IMR-90 (cell line): Measurements from ENCODE around the gene PINLYP. TPM values are rescaled to one million over a fixed set of nuclear protein-coding genes. Genes with fewer than 3 reads are reported as not detected.

Source experiments
- ATAC-seq: fragments of 200-7000 bp; cut with Tn5 transposase; 2 replicates; pipeline ENCODE4 v1.9.1; 2020; ENCODE audit warnings: low read depth, mild to moderate bottlenecking, moderate library complexity
- BruUV-seq: library from RNA; stranded (reverse); fragments of 400-500 nt; replicated peaks from 2 replicates; lab custom pipeline; 2021; lab: Mats Ljungman, UMichigan
- CTCF ChIA-PET: fragments of 300-600 bp; formaldehyde crosslinking; extraction: SDS; loops from one replicate; lab custom pipeline; 2021; ENCODE audit warnings: antibody characterized with exemption; lab: Yijun Ruan, JAX
- POLR2A ChIA-PET: fragments of 300-600 bp; sonication (Branson Sonifier 250); formaldehyde crosslinking; loops from one replicate; lab custom pipeline; 2022; ENCODE audit warnings: antibody characterized with exemption; ENCODE audit not compliant: unreplicated experiment; lab: Charles Lee
- DNase-seq: peaks from one replicate; pipeline ENCODE4 v3.0.0; 2013
- H2AFZ ChIP-seq: replicated peaks from 2 replicates; pipeline ENCODE3; 2013; ENCODE audit warnings: low read length, mild to moderate bottlenecking; ENCODE audit not compliant: poor library complexity
- H2AK5ac ChIP-seq: 2 replicates; pipeline ENCODE4 v1.6.1; 2013; ENCODE audit warnings: low read depth, low read length, inconsistent platforms
- H2AK9ac ChIP-seq: replicated peaks from 2 replicates; pipeline ENCODE3; 2013; ENCODE audit warnings: mild to moderate bottlenecking, low read depth, low read length, moderate library complexity; ENCODE audit not compliant: poor library complexity
- H2BK120ac ChIP-seq: 2 replicates; pipeline ENCODE4 v1.6.1; 2013; ENCODE audit warnings: low read depth, low read length, inconsistent platforms
- H2BK15ac ChIP-seq: 3 replicates; pipeline ENCODE4 v1.6.1; 2013; ENCODE audit warnings: low read depth, low read length, inconsistent platforms
- H2BK20ac ChIP-seq: 2 replicates; pipeline ENCODE4 v1.6.1; 2013; ENCODE audit warnings: low read depth, mild to moderate bottlenecking, inconsistent platforms, low read length, moderate library complexity
- H2BK5ac ChIP-seq: 2 replicates; pipeline ENCODE4 v1.6.1; 2013; ENCODE audit warnings: mild to moderate bottlenecking, low read depth, low read length, inconsistent platforms; ENCODE audit not compliant: poor library complexity, severe bottlenecking
- H3K14ac ChIP-seq: replicated peaks from 2 replicates; pipeline ENCODE4 v1.6.1; 2013; ENCODE audit warnings: low read depth, low read length, inconsistent platforms
- H3K18ac ChIP-seq: 2 replicates; pipeline ENCODE4 v1.6.1; 2013; ENCODE audit warnings: low read depth, low read length, control low read depth
- H3K23ac ChIP-seq: 2 replicates; pipeline ENCODE4 v1.6.1; 2013; ENCODE audit warnings: low read depth, low read length, inconsistent platforms
- H3K27ac ChIP-seq: 2 replicates; pipeline ENCODE4 v1.5.1; 2013; ENCODE audit warnings: mild to moderate bottlenecking, control low read depth, low read length; ENCODE audit not compliant: insufficient read depth
- H3K27me3 ChIP-seq: 2 replicates; pipeline ENCODE4 v1.6.1; 2013; ENCODE audit warnings: low read length; ENCODE audit not compliant: control insufficient read depth, insufficient read depth
- H3K36me3 ChIP-seq: 2 replicates; pipeline ENCODE4 v1.6.1; 2013; ENCODE audit warnings: low read length, mixed read lengths; ENCODE audit not compliant: control insufficient read depth, insufficient read depth
- H3K4ac ChIP-seq: 2 replicates; pipeline ENCODE4 v1.6.1; 2013; ENCODE audit warnings: low read depth, low read length, inconsistent platforms
- H3K4me1 ChIP-seq: 2 replicates; pipeline ENCODE4 v1.6.1; 2013; ENCODE audit warnings: low read length, mixed read lengths; ENCODE audit not compliant: control insufficient read depth, insufficient read depth
- H3K4me2 ChIP-seq: 2 replicates; pipeline ENCODE4 v1.6.1; 2013; ENCODE audit warnings: low read depth, mild to moderate bottlenecking, control low read depth, low read length, moderate library complexity
- H3K4me3 ChIP-seq: 2 replicates; pipeline ENCODE4 v1.5.1; 2013; ENCODE audit warnings: low read depth, mild to moderate bottlenecking, control low read depth, low read length, moderate library complexity; ENCODE audit not compliant: insufficient read depth
- H3K56ac ChIP-seq: 2 replicates; pipeline ENCODE4 v1.6.1; 2013; ENCODE audit warnings: low read length, inconsistent platforms; ENCODE audit not compliant: insufficient read depth; ENCODE audit errors: extremely low read depth
- H3K79me1 ChIP-seq, 2 experiments: 2 replicates each; pipeline ENCODE4 v1.6.1; 2013; ENCODE audit warnings: low read length in 2 of 2, inconsistent platforms in 1 of 2, low read depth in 1 of 2
- H3K9ac ChIP-seq: 2 replicates; pipeline ENCODE4 v1.6.1; 2013; ENCODE audit warnings: low read depth, low read length, control low read depth
- H3K9me1 ChIP-seq: 2 replicates; pipeline ENCODE4 v1.6.1; 2013; ENCODE audit warnings: low read length, inconsistent platforms; ENCODE audit not compliant: insufficient read depth
- H3K9me3 ChIP-seq: 2 replicates; pipeline ENCODE4 v1.6.1; 2013; ENCODE audit warnings: low read length; ENCODE audit not compliant: control insufficient read depth, insufficient read depth
- H4K20me1 ChIP-seq: 2 replicates; pipeline ENCODE4 v1.6.1; 2013; ENCODE audit warnings: low read length, inconsistent platforms; ENCODE audit not compliant: insufficient read depth
- H4K5ac ChIP-seq: 2 replicates; pipeline ENCODE4 v1.6.1; 2013; ENCODE audit warnings: mild to moderate bottlenecking, low read depth, low read length, control low read depth
- H4K8ac ChIP-seq, 2 experiments: 2 replicates each; pipeline ENCODE4 v1.6.1; 2013; ENCODE audit warnings: low read depth in 2 of 2, low read length in 2 of 2, control low read depth in 1 of 2, inconsistent platforms in 1 of 2
- H4K91ac ChIP-seq: 2 replicates; pipeline ENCODE4 v1.6.1; 2013; ENCODE audit warnings: low read depth, low read length, inconsistent platforms; ENCODE audit not compliant: insufficient read depth
- BHLHE40 ChIP-seq: fragments of 150-350 bp; IDR thresholded peaks from 2 replicates; pipeline ENCODE4 v1.6.1; 2016; ENCODE audit warnings: mild to moderate bottlenecking, low read depth, low read length
- MAFK ChIP-seq: IDR thresholded peaks from 2 replicates; pipeline ENCODE4 v1.6.1; 2012; ENCODE audit warnings: low read depth, low read length, improper control_type of control experiment
- MAZ ChIP-seq: IDR thresholded peaks from 2 replicates; pipeline ENCODE4 v1.6.1; 2012; ENCODE audit warnings: low read depth, mild to moderate bottlenecking, low read length, improper control_type of control experiment, moderate library complexity, borderline replicate concordance
- NFE2L2 ChIP-seq: fragments of 150-350 bp; IDR thresholded peaks from 2 replicates; pipeline ENCODE4 v1.6.1; 2016; ENCODE audit warnings: low read depth, mild to moderate bottlenecking, low read length
- POLR2A ChIP-seq: IDR thresholded peaks from 2 replicates; pipeline ENCODE4 v1.6.1; 2012; ENCODE audit warnings: mild to moderate bottlenecking, low read depth, low read length
- RAD21 ChIP-seq: IDR thresholded peaks from 2 replicates; pipeline ENCODE4 v1.6.1; 2012; ENCODE audit warnings: low read length, improper control_type of control experiment
- SMC3 ChIP-seq: fragments of 150-350 bp; IDR thresholded peaks from 2 replicates; pipeline ENCODE4 v1.6.1; 2016; ENCODE audit warnings: low read depth, mild to moderate bottlenecking, antibody characterized with exemption, low read length, moderate library complexity
- WGBS, 2 experiments: methylation state at CpG; one replicate each; pipeline versions ENCODE4 v1.1.5 to v1.1.7; 2013; ENCODE audit warnings: missing lambda C conversion rate in 2 of 2; ENCODE audit not compliant: insufficient read length in 1 of 2; ENCODE audit errors: extremely low coverage in 2 of 2; 5-methylcytosine and 5-hydroxymethylcytosine counted together
- dilution Hi-C: fragments of 300-500 bp; cut with HindIII; formaldehyde crosslinking; loops from one replicate; pipeline ENCODE4 v1.14.3; 2018; ENCODE audit warnings: low sequenced_read_pairs; ENCODE audit not compliant: unreplicated experiment
- in situ Hi-C: fragments of 300-500 bp; cut with MboI; formaldehyde crosslinking; loops from 3 replicates; pipeline ENCODE4 v1.14.3; 2019; ENCODE audit warnings: low sequenced_read_pairs, inconsistent platforms, mixed read lengths
- intact Hi-C: fragments of 100-400 bp; cut with micrococcal nuclease; formaldehyde crosslinking; loops from 2 replicates; pipeline ENCODE4 v1.10.0; 2022
- polyA plus RNA-seq, 3 experiments: library from polyadenylated mRNA; depleted of rRNA; stranded (reverse); fragments of >200 nt; gene quantifications; 2 replicates each; pipeline ENCODE4 v1.2.3, GENCODE V29; 2012; ENCODE audit warnings: low replicate concordance in 1 of 3
- total RNA-seq: library from RNA; depleted of rRNA; stranded (reverse); fragments of >200 nt; gene quantifications from 2 replicates; pipeline ENCODE4 v1.2.3, GENCODE V29; 2012
- TF ChIP-seq, protein P1 (sequence below): fragments of 150-350 bp; IDR thresholded peaks from 2 replicates; pipeline ENCODE4 v1.6.1; 2017; ENCODE audit warnings: mild to moderate bottlenecking, antibody characterized with exemption, low read length, low read depth
- TF ChIP-seq, protein P2 (sequence below): fragments of 150-350 bp; IDR thresholded peaks from 2 replicates; pipeline ENCODE4 v1.6.1; 2016; ENCODE audit warnings: low read depth, mild to moderate bottlenecking, low read length, moderate library complexity, borderline replicate concordance

PINLYP gene
- total and polyA plus RNA-seq, 2 of the 4 experiments (the other 2 are of a cell fraction), result 0.54 to 1.4 TPM

DNA sequence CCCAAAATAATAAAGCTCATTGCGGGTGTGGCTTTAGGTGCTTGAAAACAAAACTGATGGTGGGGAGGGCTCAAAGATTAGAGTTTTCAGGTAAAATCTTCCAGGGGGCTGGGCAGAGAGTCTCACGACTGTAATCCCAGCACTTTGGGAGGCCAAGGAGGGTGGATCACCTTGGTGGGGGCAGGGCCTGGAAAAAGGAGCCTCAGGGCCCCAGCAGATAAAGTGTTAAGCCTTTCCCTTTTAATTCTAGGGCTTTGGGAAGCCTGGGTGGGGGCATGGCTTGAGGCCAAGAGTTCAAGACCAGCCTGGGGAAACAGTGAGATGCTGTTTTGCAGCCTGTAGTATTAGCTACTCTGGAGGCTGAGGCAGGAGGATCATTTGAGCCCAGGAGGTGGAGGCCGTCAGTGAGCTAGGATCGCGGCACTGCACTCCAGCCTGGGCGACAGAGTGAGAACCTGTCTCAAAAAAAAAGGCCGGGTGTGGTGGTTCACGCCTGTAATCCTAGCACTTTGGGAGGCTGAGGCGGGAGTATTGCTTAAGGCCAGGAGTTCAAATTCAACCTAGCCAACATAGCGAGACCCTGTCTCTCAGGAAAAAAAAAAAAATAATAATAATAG lies 18.6 kb downstream of the PINLYP start:
- Histone ChIP-seq H3K27ac (no peak overlapping the region), H3K4ac (no peak overlapping the region), H3K9me3 (no peaks in the 10 kb centered on the region), H2AK9ac (no peak overlapping the region), H2BK15ac (no peak overlapping the region), H4K5ac (no peak overlapping the region), H3K79me1 (peaks cover 31 to 77% of the 10 kb centered on the region in 2 experiments), H3K9me1 (no peaks in the 10 kb centered on the region), H4K20me1 (peaks cover 10% of the 10 kb centered on the region), H3K27me3 (no peaks in the 10 kb centered on the region), H3K9ac (peak overlapping the region; percentile 69; the same call in 1 of the 2 replicates), H4K8ac (peak overlapping the region in 1 of 2 experiments; percentile 38; a peak in 1 of 4 replicates), H3K4me3 (peak overlapping the region; percentile 54), H2AFZ (no peak overlapping the region), H3K14ac (no peak overlapping the region), H2BK5ac (no peak overlapping the region), H2AK5ac (no peak overlapping the region; the same call in 1 of the 2 replicates), H4K91ac (no peak overlapping the region), H3K56ac (no peak overlapping the region), H3K4me2 (peak overlapping the region; percentile 86), H3K4me1 (peaks cover 9% of the 10 kb centered on the region), H2BK20ac (no peak overlapping the region), H3K36me3 (peaks cover 44% of the 10 kb centered on the region), H3K23ac (no peak overlapping the region), H3K18ac (no peak overlapping the region), H2BK120ac (no peak overlapping the region)
- in situ Hi-C loops (no loop called here), dilution Hi-C loops (no loop called here), intact Hi-C loops (loop anchor here (1.0 to 2.0 kb wide), 3 partner anchors 33 to 147 kb away; no protein-coding TSS in a partner anchor)
- BruUV-seq, result no TSS peak
- 92% methylated on average over 5 of the region's 10 CpGs; no CpG with 5 or more reads in 1 of the 2 experiments for WGBS, 2 experiments
- ATAC-seq (no peak), DNase-seq (no peak)
- TF ChIP-seq MAZ (no peak), POLR2A (no peak), RAD21 (no peak), MAFK (no peak), NFE2L2 (no peak), SMC3 (no peak), BHLHE40 (no peak)
- TF ChIP-seq, protein P1, sequence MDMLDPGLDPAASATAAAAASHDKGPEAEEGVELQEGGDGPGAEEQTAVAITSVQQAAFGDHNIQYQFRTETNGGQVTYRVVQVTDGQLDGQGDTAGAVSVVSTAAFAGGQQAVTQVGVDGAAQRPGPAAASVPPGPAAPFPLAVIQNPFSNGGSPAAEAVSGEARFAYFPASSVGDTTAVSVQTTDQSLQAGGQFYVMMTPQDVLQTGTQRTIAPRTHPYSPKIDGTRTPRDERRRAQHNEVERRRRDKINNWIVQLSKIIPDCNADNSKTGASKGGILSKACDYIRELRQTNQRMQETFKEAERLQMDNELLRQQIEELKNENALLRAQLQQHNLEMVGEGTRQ, result no peak
- TF ChIP-seq, protein P2, sequence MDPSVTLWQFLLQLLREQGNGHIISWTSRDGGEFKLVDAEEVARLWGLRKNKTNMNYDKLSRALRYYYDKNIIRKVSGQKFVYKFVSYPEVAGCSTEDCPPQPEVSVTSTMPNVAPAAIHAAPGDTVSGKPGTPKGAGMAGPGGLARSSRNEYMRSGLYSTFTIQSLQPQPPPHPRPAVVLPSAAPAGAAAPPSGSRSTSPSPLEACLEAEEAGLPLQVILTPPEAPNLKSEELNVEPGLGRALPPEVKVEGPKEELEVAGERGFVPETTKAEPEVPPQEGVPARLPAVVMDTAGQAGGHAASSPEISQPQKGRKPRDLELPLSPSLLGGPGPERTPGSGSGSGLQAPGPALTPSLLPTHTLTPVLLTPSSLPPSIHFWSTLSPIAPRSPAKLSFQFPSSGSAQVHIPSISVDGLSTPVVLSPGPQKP, result no peak
- POLR2A ChIA-PET, result no interaction called here
- CTCF ChIA-PET, result interaction anchor here (0.6 to 4.5 kb wide), 7 partner anchors 12 to 163 kb away, joined by 3 to 29 read pairs (median 3); no protein-coding TSS in a partner anchor
